HepG2 (cell line): ENCODE data around the gene DHX36. TPM values are rescaled to one million over a fixed set of nuclear protein-coding genes. Genes with fewer than 3 reads are reported as not detected.

Experiments used
- ATAC-seq: fragments of 200-7000 bp; cut with Tn5 transposase; 3 replicates; pipeline ENCODE4 v1.9.1; 2020; ENCODE audit warnings: mild to moderate bottlenecking, moderate library complexity
- BruUV-seq: library from RNA; stranded (reverse); fragments of 400-500 nt; replicated peaks from 2 replicates; lab custom pipeline; 2021; lab: Mats Ljungman, UMichigan
- CTCF ChIA-PET: fragments of 300-600 bp; formaldehyde crosslinking; extraction: SDS; loops from one replicate; lab custom pipeline; 2021; ENCODE audit warnings: low total read pairs, inconsistent platforms, low intra/inter-chr PET ratio; lab: Yijun Ruan, JAX
- POLR2A ChIA-PET: fragments of 350-600 bp; sonication (Branson Sonifier 250); formaldehyde crosslinking; loops from one replicate; lab custom pipeline; 2020; ENCODE audit warnings: antibody characterized with exemption, inconsistent platforms; lab: Yijun Ruan, JAX
- DNase-seq: peaks from one replicate; pipeline ENCODE4 v3.0.0-alpha.2; 2015; ENCODE audit warnings: low spot score
- FAIRE-seq: peaks from 3 replicates; lab custom pipeline; 2011; peaks lifted over from hg19 to GRCh38; lab: Jason Lieb, UNC
- H2AFZ ChIP-seq: one replicate; pipeline ENCODE4 v1.6.1; 2011; ENCODE audit warnings: low read length, inconsistent platforms
- H3K27ac ChIP-seq: fragments of 300-600 bp; 3 replicates; pipeline ENCODE4 v1.8.0; 2011; ENCODE audit warnings: mixed run types, mild to moderate bottlenecking, mixed read lengths, low read length, inconsistent platforms; ENCODE audit not compliant: insufficient read depth; ENCODE audit errors: extremely low read length
- H3K27me3 ChIP-seq, 2 experiments: fragments of 200-600 bp in 1 of 2; 2 replicates in 1 of 2; 3 replicates in 1 of 2; pipeline versions ENCODE4 v1.6.0 to v1.8.0; 2011; ENCODE audit warnings: low read length in 2 of 2, mild to moderate bottlenecking in 2 of 2, moderate library complexity in 2 of 2, inconsistent platforms in 1 of 2; ENCODE audit not compliant: insufficient read depth in 2 of 2, control insufficient read depth in 1 of 2
- H3K36me3 ChIP-seq, 2 experiments: fragments of 200-600 bp in 1 of 2; replicated peaks in 1 of 2; 2 replicates in 1 of 2; 3 replicates in 1 of 2; pipeline versions ENCODE4 v1.5.1 to v1.8.0; 2011; ENCODE audit warnings: low read length in 2 of 2, inconsistent platforms in 1 of 2; ENCODE audit not compliant: insufficient read depth in 2 of 2, control insufficient read depth in 1 of 2
- H3K4me1 ChIP-seq: 2 replicates; pipeline ENCODE4 v1.5.1; 2012; ENCODE audit warnings: low read length, inconsistent platforms; ENCODE audit not compliant: insufficient read depth
- H3K4me2 ChIP-seq: 2 replicates; pipeline ENCODE4 v1.6.0; 2011; ENCODE audit warnings: low read depth, low read length, inconsistent platforms
- H3K4me3 ChIP-seq, 3 experiments: fragments of 200-600 bp in 1 of 3; sonication (generic), shearing (Covaris generic) in 1 of 3; replicated peaks in 1 of 3; 2 replicates each; pipeline ENCODE4 v1.5.1; 2011 to 2016; ENCODE audit warnings: low read length in 3 of 3, inconsistent platforms in 2 of 3, low read depth in 2 of 3, mild to moderate bottlenecking in 2 of 3, control low read depth in 1 of 3, mixed read lengths in 1 of 3; ENCODE audit not compliant: insufficient read depth in 1 of 3
- H3K79me2 ChIP-seq: one replicate; pipeline ENCODE4 v1.6.1; 2011; ENCODE audit warnings: low read length, inconsistent platforms; ENCODE audit not compliant: insufficient read depth
- H3K9ac ChIP-seq: 2 replicates; pipeline ENCODE4 v1.6.0; 2011; ENCODE audit warnings: mild to moderate bottlenecking, low read depth, low read length, inconsistent platforms; ENCODE audit not compliant: insufficient read depth
- H3K9me3 ChIP-seq: 2 replicates; pipeline ENCODE4 v1.5.1; 2012; ENCODE audit warnings: mild to moderate bottlenecking, low read length
- H4K20me1 ChIP-seq: 2 replicates; pipeline ENCODE4 v1.6.0; 2011; ENCODE audit warnings: inconsistent platforms, mild to moderate bottlenecking, low read length, moderate library complexity; ENCODE audit not compliant: insufficient read depth
- BATF2 ChIP-seq: sonication (generic); formaldehyde crosslinking; IDR thresholded peaks from 2 replicates; pipeline ENCODE4 v1.8.0; 2022; ENCODE audit warnings: mild to moderate bottlenecking, missing genetic modification reagents, moderate library complexity
- GABPB1 ChIP-seq: IDR thresholded peaks from 2 replicates; pipeline ENCODE4 v1.6.1; 2016; ENCODE audit warnings: mild to moderate bottlenecking, missing genetic modification reagents, moderate library complexity, missing compliant biosample characterization
- NFE2 ChIP-seq: sonication (generic); formaldehyde crosslinking; IDR thresholded peaks from 2 replicates; pipeline ENCODE4 v1.4.0; 2020; ENCODE audit warnings: missing genetic modification reagents
- ZBTB40 ChIP-seq, 2 experiments: fragments of 450-650 bp in 1 of 2; sonication (generic) in 1 of 2; formaldehyde crosslinking in 1 of 2; IDR thresholded peaks; 2 replicates each; pipeline versions ENCODE4 v1.6.1 to v1.8.0; 2016 to 2022; ENCODE audit warnings: antibody characterized with exemption in 1 of 2, mild to moderate bottlenecking in 1 of 2, missing genetic modification reagents in 1 of 2
- ZNF549 ChIP-seq: sonication (generic); formaldehyde crosslinking; IDR thresholded peaks from 2 replicates; pipeline ENCODE4 v1.5.0; 2020; ENCODE audit warnings: missing genetic modification reagents
- WGBS: methylation state at CpG from one replicate; pipeline ENCODE4 v1.1.6; 2017; ENCODE audit warnings: low lambda C conversion rate; 5-methylcytosine and 5-hydroxymethylcytosine counted together
- in situ Hi-C: cut with HindIII; loops from 2 replicates; pipeline ENCODE4 v1.10.0; 2017; ENCODE audit warnings: low pct_unique_long_range_greater_than_20kb; ENCODE audit not compliant: extremely low pct_ligation_motif_present
- intact Hi-C: fragments of 100-400 bp; cut with micrococcal nuclease; formaldehyde crosslinking; loops from one replicate; pipeline ENCODE4 v1.10.0; 2022; ENCODE audit not compliant: unreplicated experiment
- polyA plus RNA-seq, 8 experiments: library from polyadenylated mRNA; depleted of rRNA in 3 of 8; stranded (reverse) in 7 of 8; unstranded in 1 of 8; fragments of >200 nt; fragmentation: Illumina TruSeq in 4 of 8; extraction: Trizol in 4 of 8; gene quantifications; 2 replicates each; pipeline versions ENCODE4 v1.2.1 to v1.2.3, GENCODE V29; 2011 to 2016; ENCODE audit warnings: low read depth in 4 of 8, missing spikeins in 1 of 8, mixed read lengths in 1 of 8; ENCODE audit not compliant: insufficient read depth in 1 of 8
- total RNA-seq, 5 experiments: library from RNA; depleted of rRNA; stranded (reverse); fragments of >200 nt; fragmentation: Illumina TruSeq; extraction: Trizol; gene quantifications; 2 replicates each; pipeline ENCODE4 v1.2.3, GENCODE V29; 2016; ENCODE audit warnings: low read depth in 1 of 5

Gene DHX36
- total and polyA plus RNA-seq, 2 of the 13 experiments (the other 11 are each of a cell fraction or from before 2014, with no cell fraction given) = 30.3 to 44.2 TPM

GRCh38 chr3:154241496-154241895 lies 82.8 kb downstream of the DHX36 start:
- Histone ChIP-seq H3K4me3 (no peak overlapping the region), H3K4me2 (no peak overlapping the region), H3K36me3 (no peaks in the 10 kb centered on the region), H3K9ac (no peak overlapping the region), H3K79me2 (no peaks in the 10 kb centered on the region), H3K4me1 (no peaks in the 10 kb centered on the region), H2AFZ (no peak overlapping the region), H3K9me3 (no peaks in the 10 kb centered on the region), H3K27ac (no peak overlapping the region), H3K27me3 (no peaks in the 10 kb centered on the region), H4K20me1 (no peaks in the 10 kb centered on the region)
- FAIRE-seq = no peak
- no peak for ATAC-seq
- no peak for DNase-seq
- intact Hi-C loops (no loop called here), in situ Hi-C loops (no loop called here)
- TF ChIP-seq ZBTB40 (IDR thresholded peaks at IDR 0.05) (no peak), ZBTB40 (CRISPR knock-in tag; IDR thresholded peaks at IDR 0.05) (no peak), ZNF549 (CRISPR knock-in tag) (no peak), BATF2 (CRISPR knock-in tag) (no peak), NFE2 (CRISPR knock-in tag) (no peak), GABPB1 (no peak)
- no TSS peak for BruUV-seq
- ChIA-PET CTCF (no interaction called here), POLR2A (no interaction called here)
- 66% methylated on average over 5 of the region's 5 CpGs for WGBS
